Esophagus squamous epithelium (tissue), 4 donors: ENCODE data around the gene SS18L1.

ENCODE experiments used
- POLR2A ChIP-seq, 4 donors: fragments of 450-650 bp; IDR thresholded peaks; one replicate each; pipeline ENCODE4 v1.6.1; 2017; ENCODE audit warnings: antibody characterized with exemption in 4 of 4, mild to moderate bottlenecking in 4 of 4, moderate library complexity in 3 of 4
- TF ChIP-seq, protein P1 (sequence below), 6 experiments: fragments of 450-650 bp in 4 of 6; fragments of 200-600 bp in 2 of 6; sonication (generic) in 2 of 6; IDR thresholded peaks; one replicate each; pipeline ENCODE4 v1.5.1; 2016 to 2019; ENCODE audit warnings: antibody characterized with exemption in 6 of 6, mild to moderate bottlenecking in 4 of 6, moderate library complexity in 4 of 6

DNA sequence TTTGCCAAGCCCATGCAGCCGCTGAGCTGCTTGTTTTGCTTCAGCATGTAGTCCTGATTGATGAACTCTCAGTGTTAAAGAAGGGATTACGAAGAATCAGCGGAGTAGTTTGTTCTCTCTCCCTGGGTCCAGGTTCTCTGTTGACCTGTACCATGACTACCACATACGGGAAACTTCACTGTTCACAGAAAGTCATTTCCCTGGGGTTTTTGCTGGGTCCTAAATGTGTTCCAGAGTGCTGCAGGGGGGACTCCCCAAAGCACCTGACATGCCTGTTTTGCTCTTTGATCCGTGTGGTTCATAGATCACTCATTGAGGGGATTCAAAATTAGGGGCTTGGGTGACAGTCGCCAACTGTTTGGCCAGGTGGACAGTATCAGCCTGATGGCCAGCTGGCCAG lies 15.8 kb upstream of the SS18L1 start:
- TF ChIP-seq, protein P1, sequence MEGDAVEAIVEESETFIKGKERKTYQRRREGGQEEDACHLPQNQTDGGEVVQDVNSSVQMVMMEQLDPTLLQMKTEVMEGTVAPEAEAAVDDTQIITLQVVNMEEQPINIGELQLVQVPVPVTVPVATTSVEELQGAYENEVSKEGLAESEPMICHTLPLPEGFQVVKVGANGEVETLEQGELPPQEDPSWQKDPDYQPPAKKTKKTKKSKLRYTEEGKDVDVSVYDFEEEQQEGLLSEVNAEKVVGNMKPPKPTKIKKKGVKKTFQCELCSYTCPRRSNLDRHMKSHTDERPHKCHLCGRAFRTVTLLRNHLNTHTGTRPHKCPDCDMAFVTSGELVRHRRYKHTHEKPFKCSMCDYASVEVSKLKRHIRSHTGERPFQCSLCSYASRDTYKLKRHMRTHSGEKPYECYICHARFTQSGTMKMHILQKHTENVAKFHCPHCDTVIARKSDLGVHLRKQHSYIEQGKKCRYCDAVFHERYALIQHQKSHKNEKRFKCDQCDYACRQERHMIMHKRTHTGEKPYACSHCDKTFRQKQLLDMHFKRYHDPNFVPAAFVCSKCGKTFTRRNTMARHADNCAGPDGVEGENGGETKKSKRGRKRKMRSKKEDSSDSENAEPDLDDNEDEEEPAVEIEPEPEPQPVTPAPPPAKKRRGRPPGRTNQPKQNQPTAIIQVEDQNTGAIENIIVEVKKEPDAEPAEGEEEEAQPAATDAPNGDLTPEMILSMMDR (IDR thresholded peaks at IDR 0.05) = no peak
- TF ChIP-seq POLR2A (IDR thresholded peaks at IDR 0.05) = no peak
